Heart right ventricle (tissue), 16 donors: ENCODE data around the gene PSENEN. TPM values are rescaled to one million over a fixed set of nuclear protein-coding genes. Genes with fewer than 3 reads are reported as not detected.
"Not testable (repeated sequence)": the region's sequence is repeated elsewhere in the genome, so short reads cannot be mapped to it uniquely, and the experiment has no call there.

Experiments
- ATAC-seq, 8 donors: fragments of 200-7000 bp; cut with Tn5 transposase; one replicate each; pipeline ENCODE4 v1.9.1; 2020; ENCODE audit warnings: mild to moderate bottlenecking in 8 of 8, moderate library complexity in 8 of 8, moderate number of reproducible peaks in 1 of 8
- DNase-seq, 2 donors: peaks; one replicate each; pipeline ENCODE4 v3.0.0-alpha.2; 2020
- H3K27ac ChIP-seq, 10 donors: fragments of 200-600 bp; sonication (generic) in 2 of 10; one replicate each; pipeline versions ENCODE4 v1.5.0 to v1.8.0; 2020 to 2022; ENCODE audit warnings: mild to moderate bottlenecking in 3 of 10
- H3K27me3 ChIP-seq, 7 donors: fragments of 200-600 bp; one replicate each; pipeline ENCODE4 v1.8.0; 2021 to 2022; ENCODE audit warnings: mild to moderate bottlenecking in 2 of 7
- H3K36me3 ChIP-seq, 9 donors: fragments of 200-600 bp; sonication (generic) in 1 of 9; one replicate each; pipeline versions ENCODE4 v1.5.0 to v1.8.0; 2020 to 2022; ENCODE audit warnings: mild to moderate bottlenecking in 2 of 9
- H3K4me1 ChIP-seq, 9 donors: fragments of 200-600 bp; sonication (generic) in 1 of 9; one replicate each; pipeline versions ENCODE4 v1.5.0 to v1.8.0; 2020 to 2022; ENCODE audit warnings: mild to moderate bottlenecking in 4 of 9
- H3K4me3 ChIP-seq, 10 donors: fragments of 200-600 bp; sonication (generic) in 2 of 10; one replicate each; pipeline versions ENCODE4 v1.5.0 to v1.8.0; 2020 to 2022; ENCODE audit warnings: mild to moderate bottlenecking in 7 of 10, moderate library complexity in 2 of 10
- H3K9me3 ChIP-seq, 11 donors: fragments of 200-600 bp in 10 of 11; sonication (generic) in 2 of 11; one replicate each; pipeline versions ENCODE4 v1.5.0 to v1.8.0; 2013 to 2022; ENCODE audit warnings: mild to moderate bottlenecking in 2 of 11, control low read depth in 1 of 11, moderate library complexity in 1 of 11
- CTCF ChIP-seq, 9 donors: fragments of 200-600 bp; sonication (generic) in 2 of 9; IDR thresholded peaks; one replicate each; pipeline versions ENCODE4 v1.5.0 to v1.8.0; 2021 to 2022; ENCODE audit warnings: antibody characterized with exemption in 9 of 9, mild to moderate bottlenecking in 5 of 9, moderate library complexity in 1 of 9
- WGBS, 2 donors: extraction: QIAGEN DNeasy Blood & Tissue Kit; methylation state at CpG; one replicate each; pipeline ENCODE4 v1.1.7; 2013; ENCODE audit warnings: inconsistent platforms in 1 of 2; 5-methylcytosine and 5-hydroxymethylcytosine counted together
- intact Hi-C, 10 donors: fragments of 100-400 bp; cut with DNase I; formaldehyde crosslinking; loops; one replicate each; pipeline versions ENCODE4 v1.11.1 to v1.14.2; 2022
- polyA plus RNA-seq, 2 donors: library from polyadenylated mRNA; stranded (reverse); fragments of 200-250 nt; gene quantifications; one replicate each; pipeline ENCODE4 v1.2.3, GENCODE V29; 2013
- total RNA-seq, 10 donors: library from RNA; stranded (reverse); fragmentation: NEBNext Ultra II Directional in 3 of 10; extraction: Animal tissue kit (Norgen Biotek cat#: 25700) in 3 of 10; gene quantifications; one replicate each; pipeline versions ENCODE4 v1.2.1 to v1.2.4, GENCODE V29; 2021 to 2023
- donor health status: Arrhythmogenic right ventricular cardiomyopathy.
- donor health status: ischemic (EF 13 %, LVEDD 7.1; RV severe dilation, severe dysfunction).
- donor health status: healthy with polysubstance abuse.
- donor health status: DM: no; HTN: yes; CAD: no.
- donor health status: DM: no; HTN: no; CAD: no.
- donor health status: ischemic (EF 25% LVEDD 6.9; RV normal size, moderate dysfunction).
- donor health status: ischemic (EF 25% LVEDD 5.7; RV mildly dilated, moderate dysfunction).
- donor health status: healthy.
- donor health status: DM: yes; HTN: yes; CAD: no.
- donor health status: Ischemic cardiomyopathy.
- donor health status: ischemic (EF 35%, LVEDD 5.7; RV mildly dilated, moderate dysfunction).
- donor health status: nonischemic (EF 11% LVEDD 7.7; RV severe dilation, severe dysfunction).
- donor health status: DM: yes; HTN: yes; CAD: no.
- donor health status: PGD.
- donor health status: ischemic (EF 29% LVEDD 5.4; RV normal size, mild dysfunction).
- donor health status: nonischemic (EF 23%, LVEDD 6.1; RV moderate dilation, normal function).

Gene PSENEN
- total and polyA plus RNA-seq, 12 donors = 34.8 to 149 (median 47.2) TPM

GRCh38 chr19:35721374-35721773, 24.1 kb upstream of the PSENEN start:
- DNase-seq (no peak), ATAC-seq (no peak)
- no peak for TF ChIP-seq CTCF (IDR thresholded peaks at IDR 0.05)
- WGBS, 2 donors = 93 to 96% methylated on average over 16 of the region's 16 CpGs
- H3K4me1 ChIP-seq = peaks cover 4 to 22% (median 16%) of the 10 kb centered on the region in 9 donors
- no peaks in the 10 kb centered on the region for H3K27me3 ChIP-seq
- peaks cover 3 to 70% (median 50%) of the 10 kb centered on the region in 9 donors for H3K36me3 ChIP-seq
- no peak overlapping the region for H3K4me3 ChIP-seq
- no peak overlapping the region for H3K27ac ChIP-seq
- intact Hi-C loops = no loop called here
- H3K9me3 ChIP-seq = no peaks in the 10 kb centered on the region

- no peak overlapping the region for H3K4me3 ChIP-seq
- no peaks in the 10 kb centered on the region for H3K9me3 ChIP-seq
- no peak for TF ChIP-seq CTCF (IDR thresholded peaks at IDR 0.05)
- H3K36me3 ChIP-seq = peaks cover 12 to 80% (median 61%) of the 10 kb centered on the region in 9 donors
- intact Hi-C loops = no loop called here
- ATAC-seq (no peak), DNase-seq (no peak)
- 95 to 96% methylated on average over 14 of the region's 14 CpGs for WGBS, 2 donors
- H3K27me3 ChIP-seq = no peaks in the 10 kb centered on the region
- no peak overlapping the region for H3K27ac ChIP-seq
- peaks cover 4 to 18% (median 15%) of the 10 kb centered on the region in 9 donors for H3K4me1 ChIP-seq
Measured at GRCh38 chr19:35722461-35722860, 23.0 kb upstream of the PSENEN start.

- DNase-seq = no peak
Measured at GRCh38 chr19:35722897-35723296, 22.6 kb upstream of the PSENEN start.

GRCh38 chr19:35723671-35724070, 21.8 kb upstream of the PSENEN start:
- intact Hi-C loops = no loop called here
- 94 to 95% methylated on average over 24 of the region's 24 CpGs for WGBS, 2 donors
- no peak overlapping the region for H3K4me3 ChIP-seq
- peaks cover 4 to 16% (median 10%) of the 10 kb centered on the region in 9 donors for H3K4me1 ChIP-seq
- no peaks in the 10 kb centered on the region for H3K9me3 ChIP-seq
- DNase-seq = no peak
- no peaks in the 10 kb centered on the region for H3K27me3 ChIP-seq
- no peak overlapping the region for H3K27ac ChIP-seq
- TF ChIP-seq CTCF (IDR thresholded peaks at IDR 0.05) = no peak
- peaks cover 14 to 93% (median 73%) of the 10 kb centered on the region in 9 donors for H3K36me3 ChIP-seq
- no peak for ATAC-seq

More at GRCh38 chr19:35722897-35723296, 22.6 kb upstream of the PSENEN start:
- Histone ChIP-seq H3K9me3 (no peaks in the 10 kb centered on the region), H3K27ac (no peak overlapping the region), H3K27me3 (no peaks in the 10 kb centered on the region), H3K36me3 (peaks cover 14 to 85% (median 66%) of the 10 kb centered on the region in 9 donors), H3K4me3 (no peak overlapping the region), H3K4me1 (peaks cover 4 to 18% (median 15%) of the 10 kb centered on the region in 9 donors)
- TF ChIP-seq CTCF (IDR thresholded peaks at IDR 0.05) = no peak
- no peak for ATAC-seq
- 90 to 94% methylated on average over 16 of the region's 16 CpGs for WGBS, 2 donors
- intact Hi-C loops = no loop called here

GRCh38 chr19:35724132-35724531, 21.3 kb upstream of the PSENEN start:
- DNase-seq, H3K4me3 ChIP-seq, ATAC-seq, H3K9me3 ChIP-seq, intact Hi-C loops, H3K27ac ChIP-seq, H3K27me3 ChIP-seq: not testable (repeated sequence)
- WGBS, 2 donors = 95 to 99% methylated on average over 7 of the region's 7 CpGs
- H3K4me1 ChIP-seq = peaks cover under 1 to 12% (median 5%) of the 10 kb centered on the region in 9 donors
- H3K36me3 ChIP-seq = peaks cover 14 to 97% (median 78%) of the 10 kb centered on the region in 9 donors
